ENCODE results near the gene XXYLT1.

XXYLT1 gene

GRCh38 chr3:195159117-195159813, 111.7 kb downstream of the XXYLT1 start:
- H3K9me2 ChIP-seq (replicated peaks; ENCODE audit: control insufficient read depth, low read length): no peaks in the 10 kb centered on the region
- peak overlapping the region; percentile 60 for H3K27ac ChIP-seq (ENCODE audit: low read depth, low read length)
- TF ChIP-seq EZH2phosphoT487 (IDR thresholded peaks at IDR 0.05; ENCODE audit: borderline replicate concordance, low read length): no peak
- TF ChIP-seq, protein P1, sequence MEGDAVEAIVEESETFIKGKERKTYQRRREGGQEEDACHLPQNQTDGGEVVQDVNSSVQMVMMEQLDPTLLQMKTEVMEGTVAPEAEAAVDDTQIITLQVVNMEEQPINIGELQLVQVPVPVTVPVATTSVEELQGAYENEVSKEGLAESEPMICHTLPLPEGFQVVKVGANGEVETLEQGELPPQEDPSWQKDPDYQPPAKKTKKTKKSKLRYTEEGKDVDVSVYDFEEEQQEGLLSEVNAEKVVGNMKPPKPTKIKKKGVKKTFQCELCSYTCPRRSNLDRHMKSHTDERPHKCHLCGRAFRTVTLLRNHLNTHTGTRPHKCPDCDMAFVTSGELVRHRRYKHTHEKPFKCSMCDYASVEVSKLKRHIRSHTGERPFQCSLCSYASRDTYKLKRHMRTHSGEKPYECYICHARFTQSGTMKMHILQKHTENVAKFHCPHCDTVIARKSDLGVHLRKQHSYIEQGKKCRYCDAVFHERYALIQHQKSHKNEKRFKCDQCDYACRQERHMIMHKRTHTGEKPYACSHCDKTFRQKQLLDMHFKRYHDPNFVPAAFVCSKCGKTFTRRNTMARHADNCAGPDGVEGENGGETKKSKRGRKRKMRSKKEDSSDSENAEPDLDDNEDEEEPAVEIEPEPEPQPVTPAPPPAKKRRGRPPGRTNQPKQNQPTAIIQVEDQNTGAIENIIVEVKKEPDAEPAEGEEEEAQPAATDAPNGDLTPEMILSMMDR (IDR thresholded peaks at IDR 0.05; ENCODE audit: low read depth, low read length, poor library complexity, severe bottlenecking): no peak
- H3K36me3 ChIP-seq (ENCODE audit: control insufficient read depth, low read length): peaks cover 12% of the 10 kb centered on the region
- H3K4me3 ChIP-seq (ENCODE audit: low read length): no peak overlapping the region; the same call in 1 of the 2 replicates
- no peaks in the 10 kb centered on the region for H4K20me1 ChIP-seq (ENCODE audit: control insufficient read depth, insufficient read depth, low read depth, low read length)
- H3K9me3 ChIP-seq (ENCODE audit: control insufficient read depth, insufficient read depth, low read length): no peaks in the 10 kb centered on the region
- H3K27me3 ChIP-seq (ENCODE audit: control insufficient read depth, low read length): no peaks in the 10 kb centered on the region
- peaks cover 96% of the 10 kb centered on the region for H3K4me1 ChIP-seq (ENCODE audit: control insufficient read depth, low read length)
- H3K79me2 ChIP-seq (ENCODE audit: control insufficient read depth, low read length): peaks cover 25% of the 10 kb centered on the region
- H3F3A ChIP-seq (ENCODE audit: control insufficient read depth, insufficient read depth): peaks cover 32% of the 10 kb centered on the region
- H3K4me2 ChIP-seq (ENCODE audit: low read length): peak overlapping the region; percentile 58

GRCh38 chr3:195156286-195156890, 114.6 kb downstream of the XXYLT1 start:
- H3K9me2 ChIP-seq (replicated peaks; ENCODE audit: control insufficient read depth, low read length): no peaks in the 10 kb centered on the region
- H3K79me2 ChIP-seq (ENCODE audit: control insufficient read depth, low read length): peaks cover 31% of the 10 kb centered on the region
- no peaks in the 10 kb centered on the region for H4K20me1 ChIP-seq (ENCODE audit: control insufficient read depth, insufficient read depth, low read depth, low read length)
- no peaks in the 10 kb centered on the region for H3K9me3 ChIP-seq (ENCODE audit: control insufficient read depth, insufficient read depth, low read length)
- no peaks in the 10 kb centered on the region for H3K27me3 ChIP-seq (ENCODE audit: control insufficient read depth, low read length)
- peaks cover 17% of the 10 kb centered on the region for H3K36me3 ChIP-seq (ENCODE audit: control insufficient read depth, low read length)
- TF ChIP-seq, protein P1 (IDR thresholded peaks at IDR 0.05; ENCODE audit: low read depth, low read length, poor library complexity, severe bottlenecking): no peak
- no peak for TF ChIP-seq EZH2phosphoT487 (IDR thresholded peaks at IDR 0.05; ENCODE audit: borderline replicate concordance, low read length)
- H3K27ac ChIP-seq (ENCODE audit: low read depth, low read length): peak overlapping the region; percentile 98
- H3K4me3 ChIP-seq (ENCODE audit: low read length): peak overlapping the region; percentile 65
- peaks cover 48% of the 10 kb centered on the region for H3F3A ChIP-seq (ENCODE audit: control insufficient read depth, insufficient read depth)
- H3K4me2 ChIP-seq (ENCODE audit: low read length): peak overlapping the region; percentile 80
- H3K4me1 ChIP-seq (ENCODE audit: control insufficient read depth, low read length): peaks cover 97% of the 10 kb centered on the region

- H3K79me2 ChIP-seq (ENCODE audit: control insufficient read depth, low read length): peaks cover 34% of the 10 kb centered on the region
- TF ChIP-seq EZH2phosphoT487 (IDR thresholded peaks at IDR 0.05; ENCODE audit: borderline replicate concordance, low read length): no peak
- TF ChIP-seq, protein P1 (IDR thresholded peaks at IDR 0.05; ENCODE audit: low read depth, low read length, poor library complexity, severe bottlenecking): no peak
- peaks cover 96% of the 10 kb centered on the region for H3K4me1 ChIP-seq (ENCODE audit: control insufficient read depth, low read length)
- H3K4me2 ChIP-seq (ENCODE audit: low read length): peak overlapping the region; percentile 80
- peaks cover 51% of the 10 kb centered on the region for H3F3A ChIP-seq (ENCODE audit: control insufficient read depth, insufficient read depth)
- no peaks in the 10 kb centered on the region for H3K27me3 ChIP-seq (ENCODE audit: control insufficient read depth, low read length)
- peak overlapping the region; percentile 98 for H3K27ac ChIP-seq (ENCODE audit: low read depth, low read length)
- H3K9me3 ChIP-seq (ENCODE audit: control insufficient read depth, insufficient read depth, low read length): no peaks in the 10 kb centered on the region
- H3K4me3 ChIP-seq (ENCODE audit: low read length): peak overlapping the region; percentile 65
- no peaks in the 10 kb centered on the region for H4K20me1 ChIP-seq (ENCODE audit: control insufficient read depth, insufficient read depth, low read depth, low read length)
- no peaks in the 10 kb centered on the region for H3K9me2 ChIP-seq (replicated peaks; ENCODE audit: control insufficient read depth, low read length)
- peaks cover 17% of the 10 kb centered on the region for H3K36me3 ChIP-seq (ENCODE audit: control insufficient read depth, low read length)
Observed at GRCh38 chr3:195155570-195156241, 115.3 kb downstream of the XXYLT1 start.

Data from DOHH2 (cell line).